ENCODE results near the gene SOCS7. TPM values are rescaled to one million over a fixed set of nuclear protein-coding genes. Genes with fewer than 3 reads are reported as not detected.
A peak's percentile ranks its signal among the peaks of the same experiment; 100 is the strongest.

The SOCS7 gene
- polyA plus RNA-seq, 1 donor (not counting 4 experiments of a cell fraction or from before 2014, with no cell fraction given), result 7.5 TPM

- no peaks in the 10 kb centered on the region for H3K9me1 ChIP-seq (ENCODE audit: control insufficient read depth, extremely low read depth, insufficient read depth, low read length)
- dilution Hi-C loops (cut with MboI; ENCODE audit: extremely low pct_ligation_motif_present, low sequenced_read_pairs), result no loop called here
- H3K9me3 ChIP-seq (ENCODE audit: control insufficient read depth, low read depth, low read length), result no peaks in the 10 kb centered on the region
- H3K27me3 ChIP-seq (ENCODE audit: control insufficient read depth, extremely low read depth, insufficient read depth, low read length), result no peaks in the 10 kb centered on the region
- TF ChIP-seq CTCF (optimal IDR thresholded peaks at IDR 0.05 in 1 of 3, IDR thresholded peaks at IDR 0.05 in 1 of 3, conservative IDR thresholded peaks at IDR 0.05 in 1 of 3; ENCODE audit: extremely low read depth in 1 of 3, insufficient read depth in 2 of 3, low read length in 3 of 3) (no peak), EZH2 (IDR thresholded peaks at IDR 0.05; ENCODE audit: low read length) (no peak)
- H4K20me1 ChIP-seq (ENCODE audit: control insufficient read depth, extremely low read depth, insufficient read depth, low read length), result no peaks in the 10 kb centered on the region
- H2AFZ ChIP-seq (ENCODE audit: control insufficient read depth, low read length), result no peak overlapping the region
- peaks cover 11% of the 10 kb centered on the region for H3K4me1 ChIP-seq (ENCODE audit: control insufficient read depth, extremely low read depth, insufficient read depth, low read length)
- FAIRE-seq (no peak), DNase-seq (ENCODE audit: low read depth, low spot score) (no peak)
- H3K9ac ChIP-seq (ENCODE audit: control insufficient read depth, extremely low read depth, insufficient read depth, low read length), result no peak overlapping the region
- H3K36me3 ChIP-seq (ENCODE audit: control insufficient read depth in 2 of 2, extremely low read depth in 1 of 2, insufficient read depth in 2 of 2, low read length in 2 of 2), result peaks cover 0 to 2% of the 10 kb centered on the region in 2 experiments
- H3K4me3 ChIP-seq (ENCODE audit: control insufficient read depth in 2 of 3, extremely low read depth in 1 of 3, insufficient read depth in 2 of 3, low read depth in 1 of 3, low read length in 3 of 3), result no peak overlapping the region
- H3K27ac ChIP-seq (ENCODE audit: control insufficient read depth, insufficient read depth, low read length), result no peak overlapping the region
- peak overlapping the region; percentile 92 for H3K4me2 ChIP-seq (ENCODE audit: control insufficient read depth, extremely low read depth, insufficient read depth, low read depth, low read length)
- peaks cover 15% of the 10 kb centered on the region for H3K79me2 ChIP-seq (ENCODE audit: control insufficient read depth, insufficient read depth, low read length)
These were observed 2.0 kb downstream of the SOCS7 start for GRCh38 chr17:38353668-38354067.

- H3K27ac ChIP-seq (ENCODE audit: control insufficient read depth, insufficient read depth, low read length), result no peak overlapping the region
- H3K36me3 ChIP-seq (ENCODE audit: control insufficient read depth in 2 of 2, extremely low read depth in 1 of 2, insufficient read depth in 2 of 2, low read length in 2 of 2), result peaks cover 0 to 2% of the 10 kb centered on the region in 2 experiments
- TF ChIP-seq EZH2 (IDR thresholded peaks at IDR 0.05; ENCODE audit: low read length) (no peak), CTCF (optimal IDR thresholded peaks at IDR 0.05 in 1 of 3, IDR thresholded peaks at IDR 0.05 in 1 of 3, conservative IDR thresholded peaks at IDR 0.05 in 1 of 3; ENCODE audit: extremely low read depth in 1 of 3, insufficient read depth in 2 of 3, low read length in 3 of 3) (no peak)
- no peaks in the 10 kb centered on the region for H3K9me1 ChIP-seq (ENCODE audit: control insufficient read depth, extremely low read depth, insufficient read depth, low read length)
- H3K9me3 ChIP-seq (ENCODE audit: control insufficient read depth, low read depth, low read length), result no peaks in the 10 kb centered on the region
- dilution Hi-C loops (cut with MboI; ENCODE audit: extremely low pct_ligation_motif_present, low sequenced_read_pairs), result no loop called here
- no peak overlapping the region for H3K4me3 ChIP-seq (ENCODE audit: control insufficient read depth in 2 of 3, extremely low read depth in 1 of 3, insufficient read depth in 2 of 3, low read depth in 1 of 3, low read length in 3 of 3)
- H4K20me1 ChIP-seq (ENCODE audit: control insufficient read depth, extremely low read depth, insufficient read depth, low read length), result no peaks in the 10 kb centered on the region
- H3K4me1 ChIP-seq (ENCODE audit: control insufficient read depth, extremely low read depth, insufficient read depth, low read length), result peaks cover 16% of the 10 kb centered on the region
- H3K9ac ChIP-seq (ENCODE audit: control insufficient read depth, extremely low read depth, insufficient read depth, low read length), result no peak overlapping the region
- H3K27me3 ChIP-seq (ENCODE audit: control insufficient read depth, extremely low read depth, insufficient read depth, low read length), result no peaks in the 10 kb centered on the region
- peaks cover 15% of the 10 kb centered on the region for H3K79me2 ChIP-seq (ENCODE audit: control insufficient read depth, insufficient read depth, low read length)
- DNase-seq (ENCODE audit: low read depth, low spot score) (no peak), FAIRE-seq (no peak)
- H2AFZ ChIP-seq (ENCODE audit: control insufficient read depth, low read length), result no peak overlapping the region
- H3K4me2 ChIP-seq (ENCODE audit: control insufficient read depth, extremely low read depth, insufficient read depth, low read depth, low read length), result peak overlapping the region; percentile 0
These were observed 2.8 kb downstream of the SOCS7 start for GRCh38 chr17:38354466-38354865.

Measured in keratinocyte (primary cell).